ENCODE data around the gene CACNG4.

- no peak for TF ChIP-seq CTCF (conservative IDR thresholded peaks at IDR 0.05; ENCODE audit: low read depth, low read length)
- no peak for TF ChIP-seq RCOR1 (IDR thresholded peaks at IDR 0.05; ENCODE audit: insufficient replicate concordance, low read length)
- no peak for TF ChIP-seq MXI1 (IDR thresholded peaks at IDR 0.05; ENCODE audit: borderline replicate concordance, low read depth, low read length)
- no peak for TF ChIP-seq POLR2A (IDR thresholded peaks at IDR 0.05; ENCODE audit: low read depth, low read length)
- TF ChIP-seq CEBPB (IDR thresholded peaks at IDR 0.05; ENCODE audit: low read depth, low read length), result no peak
Measured at GRCh38 chr17:67035131-67036083, 70.9 kb downstream of the CACNG4 start.

Measured in IMR-90 (cell line).